GM12864 (cell line): ENCODE results near the gene PDZD2.

ENCODE experiments used
- DNase-seq: peaks from one replicate; pipeline ENCODE4 v3.0.0-alpha.2; 2011; ENCODE audit warnings: low read depth
- H3K4me3 ChIP-seq: 2 replicates; pipeline ENCODE4 v1.5.1; 2011; ENCODE audit warnings: mild to moderate bottlenecking, low read depth, low read length, control low read depth
- CTCF ChIP-seq: IDR thresholded peaks from 2 replicates; pipeline ENCODE4 v1.5.1; 2011; ENCODE audit warnings: low read depth, mild to moderate bottlenecking, moderate library complexity, low read length, control low read depth, inconsistent platforms; ENCODE audit errors: missing control alignments

Gene PDZD2

GRCh38 chr5:31954091-31954490 lies 315.2 kb downstream of the PDZD2 start:
- no peak for TF ChIP-seq CTCF
- DNase-seq, result no peak
- no peak overlapping the region for H3K4me3 ChIP-seq

- no peak overlapping the region for H3K4me3 ChIP-seq
- TF ChIP-seq CTCF, result no peak
- no peak for DNase-seq
Observed at GRCh38 chr5:31957151-31957550, 318.2 kb downstream of the PDZD2 start.

GRCh38 chr5:31962351-31962751 lies 323.4 kb downstream of the PDZD2 start:
- no peak for TF ChIP-seq CTCF
- no peak for DNase-seq
- no peak overlapping the region for H3K4me3 ChIP-seq

GRCh38 chr5:31962871-31963307 lies 324.0 kb downstream of the PDZD2 start:
- no peak overlapping the region for H3K4me3 ChIP-seq
- DNase-seq, result no peak
- no peak for TF ChIP-seq CTCF

GRCh38 chr5:31963358-31964006 lies 324.6 kb downstream of the PDZD2 start:
- TF ChIP-seq CTCF, result no peak
- H3K4me3 ChIP-seq, result no peak overlapping the region

GRCh38 chr5:31964007-31964360 lies 325.1 kb downstream of the PDZD2 start:
- no peak for DNase-seq
- TF ChIP-seq CTCF, result no peak
- H3K4me3 ChIP-seq, result no peak overlapping the region

More at GRCh38 chr5:31963358-31964006, 324.6 kb downstream of the PDZD2 start:
- DNase-seq, result no peak

- DNase-seq, result no peak
- H3K4me3 ChIP-seq, result no peak overlapping the region
- no peak for TF ChIP-seq CTCF
Observed at GRCh38 chr5:31965227-31965626, 326.3 kb downstream of the PDZD2 start.
